Psoas muscle (tissue), 8 donors: ENCODE data around the gene GASK1B. TPM values are rescaled to one million over a fixed set of nuclear protein-coding genes. Genes with fewer than 3 reads are reported as not detected.

Experiments used
- ATAC-seq, 4 donors: fragments of 200-7000 bp; cut with Tn5 transposase; one replicate each; pipeline ENCODE4 v1.9.1; 2020; ENCODE audit warnings: moderate library complexity in 3 of 4, mild to moderate bottlenecking in 2 of 4
- DNase-seq, 2 donors: peaks; one replicate each; pipeline ENCODE4 v3.0.0-alpha.2; 2020
- H3K27ac ChIP-seq: fragments of 200-600 bp; one replicate; pipeline ENCODE4 v1.8.0; 2022
- H3K27me3 ChIP-seq, 3 donors: fragments of 200-600 bp in 1 of 3; one replicate each; pipeline versions ENCODE4 v1.6.1 to v1.8.0; 2013 to 2022; ENCODE audit warnings: low read length in 2 of 3, mild to moderate bottlenecking in 2 of 3, moderate library complexity in 1 of 3; ENCODE audit not compliant: insufficient read depth in 3 of 3
- H3K36me3 ChIP-seq, 2 donors: fragments of 200-600 bp in 1 of 2; one replicate each; pipeline versions ENCODE4 v1.6.1 to v1.8.0; 2013 to 2022; ENCODE audit warnings: low read depth in 1 of 2, mild to moderate bottlenecking in 1 of 2, moderate library complexity in 1 of 2; ENCODE audit not compliant: insufficient read depth in 1 of 2
- H3K4me1 ChIP-seq: fragments of 200-600 bp; one replicate; pipeline ENCODE4 v1.8.0; 2022
- H3K4me3 ChIP-seq: fragments of 200-600 bp; one replicate; pipeline ENCODE4 v1.8.0; 2022; ENCODE audit warnings: mild to moderate bottlenecking
- H3K9me3 ChIP-seq: fragments of 200-600 bp; one replicate; pipeline ENCODE4 v1.8.0; 2022
- CTCF ChIP-seq: fragments of 200-600 bp; IDR thresholded peaks from one replicate; pipeline ENCODE4 v1.8.0; 2022; ENCODE audit warnings: antibody characterized with exemption
- WGBS, 3 donors: extraction: QIAGEN DNeasy Blood & Tissue Kit; methylation state at CpG; one replicate each; pipeline versions ENCODE4 v1.1.6 to v1.1.7; 2013; 5-methylcytosine and 5-hydroxymethylcytosine counted together
- intact Hi-C, 2 donors: fragments of 100-400 bp; cut with DNase I; formaldehyde crosslinking; loops; one replicate each; pipeline versions ENCODE4 v1.11.0 to v1.14.2; 2022
- polyA plus RNA-seq, 3 donors: library from polyadenylated mRNA; stranded (reverse); fragments of 200-250 nt; gene quantifications; one replicate each; pipeline ENCODE4 v1.2.3, GENCODE V29; 2013
- total RNA-seq, 4 donors: library from RNA; stranded (reverse); fragmentation: NEBNext Ultra II Directional in 2 of 4; extraction: Animal tissue kit (Norgen Biotek cat#: 25700) in 2 of 4; gene quantifications; one replicate each; pipeline versions ENCODE4 v1.2.1 to v1.2.4, GENCODE V29; 2021 to 2023
- donor health status: healthy with polysubstance abuse.
- donor health status: DM: no; HTN: no; CAD: no; lungs with moderate emphysema.
- donor health status: Bipolar disorder and iron deficiency.
- donor health status: healthy.
- donor health status: DM: yes; HTN: yes; CAD: no.
- donor health status: DM: no; HTN: no; CAD: no.
- donor health status: DM: no; HTN: no; CAD: no.
- donor health status: DM: yes; HTN: yes; CAD: no.

GASK1B gene
- total and polyA plus RNA-seq, 7 donors = 2.6 to 16.7 (median 5.4) TPM

- Histone ChIP-seq H3K27ac (peak overlapping the region; percentile 56), H3K9me3 (no peaks in the 10 kb centered on the region), H3K4me3 (peak overlapping the region; percentile 65), H3K4me1 (peaks cover 12% of the 10 kb centered on the region), H3K36me3 (no peaks in the 10 kb centered on the region), H3K27me3 (peaks cover 0 to 4% (median 0%) of the 10 kb centered on the region in 3 donors)
- ATAC-seq (peak; percentile 52 to 81 (median 73)), DNase-seq (peak; percentile 74 to 80)
- TF ChIP-seq CTCF = peak; percentile 48
- WGBS, 3 donors = 17 to 42% (median 18%) methylated on average over 42 of the region's 42 CpGs
- intact Hi-C loops = loop anchor here (2.0 to 5.0 kb wide), 2 partner anchors 178 to 184 kb away; no protein-coding TSS in a partner anchor
Observed at GRCh38 chr4:158170691-158171561, 1.9 kb downstream of the GASK1B start.

- WGBS, 3 donors = 12 to 15% (median 14%) methylated on average over 18 of the region's 18 CpGs
- intact Hi-C loops = loop anchor here (2.0 to 5.0 kb wide), 3 partner anchors 163 to 183 kb away; no protein-coding TSS in a partner anchor
- Histone ChIP-seq H3K4me3 (peak overlapping the region; percentile 65), H3K27ac (peak overlapping the region; percentile 56), H3K27me3 (peaks cover 0 to 4% (median 0%) of the 10 kb centered on the region in 3 donors), H3K36me3 (no peaks in the 10 kb centered on the region), H3K9me3 (no peaks in the 10 kb centered on the region), H3K4me1 (peaks cover 17% of the 10 kb centered on the region)
- DNase-seq (no peak), ATAC-seq (peak; percentile 7 to 26 (median 20))
- TF ChIP-seq CTCF = no peak
Observed at GRCh38 chr4:158169931-158170690, 2.7 kb downstream of the GASK1B start.

- Histone ChIP-seq H3K4me3 (peak overlapping the region; percentile 65), H3K4me1 (peaks cover 23% of the 10 kb centered on the region), H3K9me3 (no peaks in the 10 kb centered on the region), H3K36me3 (no peaks in the 10 kb centered on the region), H3K27me3 (peaks cover 0 to 4% (median 0%) of the 10 kb centered on the region in 3 donors), H3K27ac (peak overlapping the region; percentile 56)
- intact Hi-C loops = loop anchor here in 1 of 2 donors (5.0 kb wide), 1 partner anchor 162 kb away; no protein-coding TSS in a partner anchor
- ATAC-seq (no peak), DNase-seq (no peak)
- 5 to 16% (median 9%) methylated on average over 3 of the region's 3 CpGs for WGBS, 3 donors
- TF ChIP-seq CTCF = no peak
Observed at GRCh38 chr4:158169506-158169905, 3.3 kb downstream of the GASK1B start.

- DNase-seq = no peak
- intact Hi-C loops = loop anchor here in 1 of 2 donors (5.0 kb wide), 1 partner anchor 161 kb away; no protein-coding TSS in a partner anchor
- no peaks in the 10 kb centered on the region for H3K36me3 ChIP-seq
- H3K4me3 ChIP-seq = peak overlapping the region; percentile 65
- H3K9me3 ChIP-seq = no peaks in the 10 kb centered on the region
- H3K27me3 ChIP-seq = peaks cover 0 to 4% (median 0%) of the 10 kb centered on the region in 3 donors
- TF ChIP-seq CTCF = no peak
- H3K4me1 ChIP-seq = peaks cover 23% of the 10 kb centered on the region
- WGBS, 3 donors = 70 to 84% (median 72%) methylated on average over 5 of the region's 5 CpGs
- no peak for ATAC-seq
- H3K27ac ChIP-seq = peak overlapping the region; percentile 56
Observed at GRCh38 chr4:158168606-158169005, 4.2 kb downstream of the GASK1B start.
